SK-N-MC (cell line): ENCODE data around the gene TTK.

Experiments
- DNase-seq: peaks from one replicate; pipeline ENCODE4 v3.0.0-alpha.2; 2011; ENCODE audit warnings: low read depth, low spot score
- H3K27ac ChIP-seq: fragments of 200-600 bp; sonication (generic); 2 replicates; pipeline ENCODE4 v1.5.1; 2016; ENCODE audit warnings: mixed run types
- H3K36me3 ChIP-seq: fragments of 200-600 bp; sonication (generic); 2 replicates; pipeline ENCODE4 v1.6.1; 2017; ENCODE audit warnings: antibody characterized with exemption, low read length, mixed read lengths; ENCODE audit not compliant: insufficient read depth
- H3K4me3 ChIP-seq: fragments of 200-600 bp; sonication (generic); 2 replicates; pipeline ENCODE4 v1.5.1; 2016
- H3K9ac ChIP-seq: fragments of 200-600 bp; sonication (generic); 2 replicates; pipeline ENCODE4 v1.8.0; 2017; ENCODE audit warnings: mixed run types, mixed read lengths; ENCODE audit not compliant: insufficient read length
- H3K9me3 ChIP-seq: fragments of 200-600 bp; sonication (generic); 2 replicates; pipeline ENCODE4 v1.6.1; 2017; ENCODE audit warnings: low read depth, mild to moderate bottlenecking, antibody characterized with exemption, low read length, moderate library complexity, mixed read lengths
- EZH2 ChIP-seq: fragments of 200-600 bp; sonication (generic); IDR thresholded peaks from one replicate; pipeline ENCODE4 v1.6.1; 2017; ENCODE audit warnings: antibody characterized with exemption
- FOXP2 ChIP-seq: optimal IDR thresholded peaks from 2 replicates; pipeline ENCODE3; 2011; ENCODE audit warnings: mild to moderate bottlenecking, moderate library complexity; ENCODE audit not compliant: insufficient read depth; ENCODE audit errors: extremely low read length, control extremely low read depth
- POLR2AphosphoS5 ChIP-seq: IDR thresholded peaks from 2 replicates; pipeline ENCODE4 v1.6.1; 2012; ENCODE audit warnings: mild to moderate bottlenecking, low read depth, low read length, borderline replicate concordance

Gene TTK

DNA sequence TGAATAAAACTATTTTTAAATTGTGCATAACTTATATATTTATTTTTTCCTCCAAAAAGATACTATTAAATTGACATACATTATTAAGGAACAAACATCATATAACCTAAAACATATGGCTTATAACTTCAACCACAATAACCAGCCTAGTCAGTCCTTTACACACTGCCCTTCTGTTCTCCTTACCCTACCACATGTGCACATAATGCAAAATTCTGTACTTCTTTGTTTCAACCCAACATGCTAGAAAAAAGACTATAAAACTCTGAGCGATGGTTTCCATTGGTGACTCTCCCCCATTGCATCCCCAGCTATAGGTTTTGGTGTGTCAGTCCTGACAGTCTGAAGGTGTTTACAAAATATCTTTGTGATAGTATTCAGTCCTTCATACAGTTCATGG lies 14.8 kb upstream of the TTK start:
- Histone ChIP-seq H3K4me3 (no peak overlapping the region), H3K27ac (no peak overlapping the region), H3K36me3 (no peaks in the 10 kb centered on the region), H3K9me3 (no peaks in the 10 kb centered on the region), H3K9ac (no peak overlapping the region)
- DNase-seq: no peak
- TF ChIP-seq FOXP2 (no peak), POLR2AphosphoS5 (no peak)

DNA sequence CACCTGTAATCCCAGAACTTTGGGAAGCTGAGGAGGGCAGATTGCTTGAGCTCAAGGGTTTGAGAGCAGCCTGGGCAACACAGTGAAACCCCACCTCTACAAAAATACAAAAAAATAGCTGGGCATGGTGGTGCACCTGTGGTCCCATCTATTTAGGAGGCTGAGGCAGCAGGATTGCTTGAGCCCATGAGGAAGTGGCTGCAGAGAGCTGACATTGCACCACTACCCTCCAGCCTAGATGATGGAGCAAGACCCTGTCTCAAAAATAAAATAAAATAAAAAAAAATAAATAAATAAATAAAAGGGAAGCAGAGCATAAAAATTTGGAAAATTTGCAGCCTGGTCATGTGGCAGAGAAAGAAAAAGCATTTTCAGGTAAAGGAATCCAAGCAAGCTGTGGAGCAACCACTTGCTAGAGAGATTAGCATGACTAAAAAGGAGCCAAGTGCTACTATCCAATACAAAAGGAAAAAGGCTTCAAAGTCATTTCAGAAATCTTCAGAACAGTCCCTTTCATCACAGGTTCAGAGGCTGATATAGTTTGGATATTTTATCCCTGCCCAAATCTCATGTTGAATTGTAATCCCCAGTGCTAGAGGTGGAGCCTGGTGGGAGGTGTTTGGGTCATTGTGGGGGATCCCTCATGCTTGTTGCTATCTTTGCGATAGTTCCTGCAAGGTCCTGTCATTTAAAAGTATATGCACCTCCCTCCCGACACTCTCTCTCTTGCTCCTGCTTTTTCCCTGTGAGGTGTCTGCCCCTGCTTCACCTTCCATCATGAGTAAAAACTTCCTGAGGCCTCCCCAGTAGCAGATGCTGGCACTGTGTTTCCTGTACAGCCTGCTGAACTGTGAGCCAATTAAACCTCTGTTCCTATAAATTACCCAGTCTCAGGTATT lies 11.2 kb upstream of the TTK start:
- Histone ChIP-seq H3K4me3 (no peak overlapping the region), H3K27ac (no peak overlapping the region), H3K9ac (no peak overlapping the region), H3K36me3 (no peaks in the 10 kb centered on the region), H3K9me3 (peaks cover 5% of the 10 kb centered on the region; the same call in 1 of the 2 replicates)
- TF ChIP-seq EZH2 (no peak), POLR2AphosphoS5 (no peak), FOXP2 (no peak)
- no peak for DNase-seq

DNA sequence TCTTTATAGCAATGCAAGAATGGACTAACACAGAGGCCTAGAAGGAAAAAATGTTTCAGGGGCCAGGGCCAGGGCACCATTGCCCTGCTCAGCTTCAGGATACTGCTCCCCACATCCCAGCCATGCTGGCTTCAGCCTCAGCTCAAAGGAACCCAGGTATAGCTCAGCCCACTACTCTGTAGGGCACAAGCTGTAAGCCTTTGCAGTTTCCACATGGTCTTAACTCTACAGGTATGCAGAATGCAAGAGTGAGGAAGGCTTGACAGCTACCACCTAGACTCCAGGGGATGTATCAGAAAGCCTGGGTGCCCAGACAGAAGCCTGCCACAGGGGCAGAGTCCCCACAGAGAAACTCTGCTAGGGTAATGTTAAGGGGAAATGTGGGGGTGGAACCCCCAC lies 10.5 kb upstream of the TTK start:
- DNase-seq: no peak
- Histone ChIP-seq H3K36me3 (no peaks in the 10 kb centered on the region), H3K27ac (no peak overlapping the region), H3K9me3 (peaks cover 5% of the 10 kb centered on the region; the same call in 1 of the 2 replicates), H3K9ac (no peak overlapping the region), H3K4me3 (no peak overlapping the region)
- no peak for TF ChIP-seq EZH2
- no peak for TF ChIP-seq POLR2AphosphoS5
- no peak for TF ChIP-seq FOXP2

DNA sequence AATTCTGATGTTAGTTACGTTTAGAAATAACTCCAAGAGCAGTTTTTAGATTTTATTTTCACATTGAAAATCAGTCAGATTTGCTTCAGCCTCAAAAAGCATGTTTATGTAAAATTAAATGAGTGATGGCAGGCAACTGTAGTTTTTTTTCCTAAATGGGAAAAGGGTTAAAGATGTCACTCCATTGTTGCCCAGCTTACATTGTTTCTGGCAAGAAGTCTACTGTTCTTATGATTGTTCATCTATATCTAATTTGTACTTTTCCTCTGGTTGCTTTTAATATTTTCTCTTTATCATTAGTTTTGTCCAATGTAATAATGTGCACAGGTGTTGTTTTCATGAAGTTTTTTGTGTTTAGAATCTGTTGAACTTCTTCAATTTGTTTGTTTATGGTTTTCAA lies 6.7 kb upstream of the TTK start:
- no peak for DNase-seq
- Histone ChIP-seq H3K4me3 (no peak overlapping the region), H3K36me3 (no peaks in the 10 kb centered on the region), H3K9ac (no peak overlapping the region), H3K9me3 (peaks cover 5% of the 10 kb centered on the region; the same call in 1 of the 2 replicates), H3K27ac (no peak overlapping the region)
- TF ChIP-seq POLR2AphosphoS5: no peak
- no peak for TF ChIP-seq EZH2
- no peak for TF ChIP-seq FOXP2

DNA sequence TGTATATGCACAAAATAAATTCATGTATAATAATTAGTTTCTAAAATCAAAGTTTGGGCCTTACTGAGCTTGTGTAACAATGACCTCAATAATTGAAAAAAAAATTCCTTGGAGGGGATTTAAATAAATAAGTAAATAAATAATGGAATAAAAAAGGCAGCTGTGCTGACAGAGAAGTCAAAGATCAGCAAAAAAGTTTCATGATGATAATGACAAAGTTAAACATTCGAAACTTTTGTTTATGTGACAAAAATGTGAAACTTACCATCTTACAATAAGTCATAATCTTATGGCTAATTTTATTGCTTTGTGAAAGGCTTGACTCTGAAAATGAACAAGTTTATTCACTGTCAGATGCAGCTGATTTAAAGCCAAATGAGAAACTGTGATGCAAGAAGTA lies 3.1 kb upstream of the TTK start:
- peaks cover 5% of the 10 kb centered on the region; the same call in 1 of the 2 replicates for H3K9me3 ChIP-seq
- H3K36me3 ChIP-seq: peaks cover 7% of the 10 kb centered on the region
- TF ChIP-seq POLR2AphosphoS5 (no peak), FOXP2 (no peak), EZH2 (no peak)
- no peak overlapping the region for H3K27ac ChIP-seq
- DNase-seq: no peak
- H3K4me3 ChIP-seq: no peak overlapping the region
- no peak overlapping the region for H3K9ac ChIP-seq

DNA sequence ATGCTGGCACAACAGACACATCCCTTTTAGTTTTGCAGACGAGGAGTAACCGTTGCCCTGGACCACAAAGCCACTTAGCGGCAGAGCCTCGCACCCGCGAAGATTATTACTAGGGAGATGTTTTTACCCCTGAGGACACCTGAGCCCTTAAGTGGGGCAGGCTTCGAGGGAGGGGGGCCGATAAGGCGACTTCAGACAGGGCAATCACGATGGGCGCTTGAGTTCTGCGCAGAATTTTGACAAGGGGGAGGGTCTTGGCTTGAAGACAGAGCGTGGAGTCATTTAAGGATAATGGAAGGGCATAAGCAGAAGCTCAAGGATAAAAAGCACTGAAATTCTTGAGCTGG lies 650 bp upstream of the TTK start:
- Histone ChIP-seq H3K36me3 (peaks cover 28% of the 10 kb centered on the region), H3K4me3 (peak overlapping the region; percentile 90), H3K9ac (peak overlapping the region; percentile 83), H3K9me3 (no peaks in the 10 kb centered on the region), H3K27ac (peak overlapping the region; percentile 91)
- TF ChIP-seq EZH2 (no peak), FOXP2 (no peak), POLR2AphosphoS5 (no peak)
- no peak for DNase-seq

DNA sequence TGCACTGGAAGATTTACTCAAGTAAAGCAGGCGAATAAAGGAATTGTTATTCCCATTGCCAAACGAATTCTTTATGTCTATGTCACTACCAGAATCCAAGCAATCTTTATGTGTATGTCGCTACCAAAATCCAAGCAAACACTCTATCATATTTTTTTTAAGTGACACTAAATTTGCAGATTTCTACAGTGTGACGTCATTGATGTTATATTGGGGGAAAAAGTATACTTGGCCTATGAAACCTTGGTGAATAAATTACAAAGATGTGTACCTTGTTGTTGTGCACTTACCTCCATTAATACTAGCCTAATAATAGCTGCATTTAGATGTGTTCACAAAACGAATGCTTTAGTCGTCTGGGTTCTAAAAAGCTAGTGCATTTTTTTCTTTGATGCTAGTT lies 957 bp downstream of the TTK start:
- Histone ChIP-seq H3K36me3 (peaks cover 44% of the 10 kb centered on the region), H3K4me3 (peak overlapping the region; percentile 90), H3K9ac (peak overlapping the region; percentile 68), H3K27ac (no peak overlapping the region), H3K9me3 (no peaks in the 10 kb centered on the region)
- DNase-seq: no peak
- no peak for TF ChIP-seq POLR2AphosphoS5
- TF ChIP-seq EZH2: no peak
- TF ChIP-seq FOXP2: no peak

DNA sequence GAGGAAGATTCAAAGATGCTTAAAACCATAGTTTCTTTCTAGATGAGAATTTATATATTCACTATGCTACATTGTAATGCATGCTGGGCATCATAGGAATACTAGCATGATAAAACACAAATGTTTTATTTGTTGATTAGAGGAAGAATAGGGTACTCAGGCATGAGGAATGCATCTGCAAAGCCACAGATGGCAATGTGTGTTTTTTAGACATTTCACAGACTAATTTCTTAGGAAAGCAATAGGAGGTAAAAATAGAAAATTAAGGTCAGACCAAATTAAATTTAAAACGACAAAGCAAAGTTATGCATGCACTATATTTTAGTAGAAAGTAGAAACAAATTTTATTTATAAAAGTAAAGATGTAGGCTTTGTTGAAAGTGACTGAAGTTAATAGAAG lies 2.1 kb downstream of the TTK start:
- Histone ChIP-seq H3K4me3 (peak overlapping the region; percentile 90; the same call in 1 of the 2 replicates), H3K36me3 (peaks cover 55% of the 10 kb centered on the region), H3K27ac (no peak overlapping the region), H3K9me3 (no peaks in the 10 kb centered on the region), H3K9ac (no peak overlapping the region)
- TF ChIP-seq EZH2: no peak
- DNase-seq: no peak

DNA sequence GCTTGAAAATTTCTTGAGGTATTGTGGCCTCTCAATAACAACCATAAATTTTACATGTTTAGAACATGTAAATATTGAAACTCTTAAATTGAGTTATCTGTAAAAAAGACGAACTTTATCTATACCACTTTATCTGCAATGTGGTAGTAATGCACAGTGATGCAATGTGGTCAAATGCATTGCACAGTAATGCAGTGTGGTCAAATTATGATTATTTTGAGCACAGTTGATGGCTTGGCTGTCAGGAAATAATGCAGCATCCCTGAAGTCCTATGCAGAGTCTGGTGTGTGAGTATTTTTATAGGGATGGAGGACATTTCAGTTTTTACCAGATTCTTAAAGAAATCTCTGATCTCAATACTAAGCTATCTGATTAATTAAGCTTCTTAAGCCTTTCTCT lies 5.1 kb downstream of the TTK start:
- Histone ChIP-seq H3K9me3 (no peaks in the 10 kb centered on the region), H3K9ac (no peak overlapping the region), H3K4me3 (no peak overlapping the region), H3K27ac (no peak overlapping the region), H3K36me3 (peaks cover 82% of the 10 kb centered on the region)
- no peak for DNase-seq
- TF ChIP-seq FOXP2 (no peak), POLR2AphosphoS5 (no peak), EZH2 (no peak)
